ENCODE measurements around the gene CDH13. TPM values are rescaled to one million over a fixed set of nuclear protein-coding genes. Genes with fewer than 3 reads are reported as not detected.

Gene CDH13
- total and polyA plus RNA-seq, 2 of the 8 experiments (the other 6 are each of a cell fraction or from before 2014, with no cell fraction given) = 2.3 to 2.4 TPM

GRCh38 chr16:83494459-83494858, 867.7 kb downstream of the CDH13 start:
- Histone ChIP-seq H2BK15ac (ENCODE audit: low read length) (no peak overlapping the region), H4K20me1 (replicated peaks in 1 of 2; ENCODE audit: control insufficient read depth in 1 of 2, insufficient read depth in 2 of 2, low read length in 2 of 2) (no peaks in the 10 kb centered on the region), H4K91ac (replicated peaks; ENCODE audit: insufficient read length, low read length) (no peak overlapping the region), H2BK12ac (ENCODE audit: low read depth, low read length) (no peak overlapping the region), H3K18ac (ENCODE audit: extremely low read depth, low read length) (no peak overlapping the region), H3K79me1 (ENCODE audit: low read depth, low read length) (no peaks in the 10 kb centered on the region), H3K4me3 (ENCODE audit: extremely low read depth in 1 of 4, insufficient read depth in 2 of 4, low read depth in 3 of 4, low read length in 4 of 4) (no peak overlapping the region), H2AFZ (ENCODE audit: low read length) (no peak overlapping the region), H3K27me3 (replicated peaks in 1 of 4; ENCODE audit: control insufficient read depth in 3 of 4, extremely low read depth in 1 of 4, insufficient read depth in 3 of 4, low read length in 3 of 4) (no peaks in the 10 kb centered on the region), H3K9me3 (ENCODE audit: insufficient read depth in 2 of 2, low read depth in 1 of 2, low read length in 1 of 2) (no peaks in the 10 kb centered on the region), H3K36me3 (ENCODE audit: control insufficient read depth in 2 of 4, insufficient read depth in 4 of 4, low read length in 3 of 4) (no peaks in the 10 kb centered on the region), H3K4me1 (replicated peaks in 1 of 4; ENCODE audit: control insufficient read depth in 3 of 4, insufficient read depth in 4 of 4, low read length in 3 of 4) (no peaks in the 10 kb centered on the region), H2AK5ac (ENCODE audit: low read depth, low read length) (no peak overlapping the region), H3K23me2 (ENCODE audit: low read depth, low read length) (no peaks in the 10 kb centered on the region), H3K23ac (ENCODE audit: insufficient read length) (no peak overlapping the region), H3K56ac (replicated peaks; ENCODE audit: insufficient read length, low read depth, low read length) (no peak overlapping the region), H3K4me2 (ENCODE audit: insufficient read depth in 1 of 2, low read depth in 2 of 2, low read length in 2 of 2) (no peak overlapping the region), H3K27ac (ENCODE audit: low read depth, low read length) (no peak overlapping the region), H2BK20ac (ENCODE audit: low read length) (no peak overlapping the region), H4K5ac (ENCODE audit: insufficient read length, low read depth, low read length) (no peak overlapping the region), H3K9ac (replicated peaks in 1 of 4; ENCODE audit: extremely low read depth in 1 of 4, low read depth in 3 of 4, low read length in 3 of 4) (no peak overlapping the region), H2BK5ac (ENCODE audit: low read depth, low read length) (no peak overlapping the region), H3K14ac (ENCODE audit: insufficient read length) (no peak overlapping the region), H4K8ac (ENCODE audit: extremely low read depth, insufficient read depth, low read length) (no peak overlapping the region), H2BK120ac (replicated peaks; ENCODE audit: low read depth, low read length) (no peak overlapping the region), H3K79me2 (ENCODE audit: control insufficient read depth in 1 of 2, insufficient read depth in 2 of 2, low read length in 2 of 2) (no peaks in the 10 kb centered on the region), H3K4ac (replicated peaks; ENCODE audit: insufficient read length, low read depth, low read length) (no peak overlapping the region)
- CTCF ChIA-PET (ENCODE audit: partially characterized antibody) = interaction anchor here (0.5 to 0.6 kb wide), 2 partner anchors 135 to 279 kb away, joined by 3 read pairs; no protein-coding TSS in a partner anchor
- DNase-seq (ENCODE audit: low read depth in 1 of 2, low spot score in 2 of 2) (no peak), FAIRE-seq (no peak)
- POLR2A ChIA-PET (ENCODE audit: partially characterized antibody) = no interaction called here
- 88% methylated on average over 1 of the region's 1 CpG; no CpG with 5 or more reads in 1 of the 2 experiments for WGBS, 2 experiments (ENCODE audit: extremely low coverage in 1 of 2, insufficient coverage in 1 of 2, insufficient read length in 1 of 2, insufficient replicate concordance in 2 of 2, low coverage in 1 of 2, low lambda C conversion rate in 2 of 2, missing lambda C conversion rate in 1 of 2)
- no peak for TF ChIP-seq EZH2 (IDR thresholded peaks at IDR 0.05; ENCODE audit: low read depth, low read length, severe bottlenecking)
- no peak for TF ChIP-seq RBBP5 (IDR thresholded peaks at IDR 0.05; ENCODE audit: borderline replicate concordance, low read depth, low read length)
- no peak for TF ChIP-seq SIX5 (IDR thresholded peaks at IDR 0.05; ENCODE audit: low read depth, low read length)
- no peak for TF ChIP-seq SP2 (IDR thresholded peaks at IDR 0.05; ENCODE audit: low read length)
- TF ChIP-seq TEAD4 (IDR thresholded peaks at IDR 0.05; ENCODE audit: low read depth, low read length) = no peak
- TF ChIP-seq, protein P1, sequence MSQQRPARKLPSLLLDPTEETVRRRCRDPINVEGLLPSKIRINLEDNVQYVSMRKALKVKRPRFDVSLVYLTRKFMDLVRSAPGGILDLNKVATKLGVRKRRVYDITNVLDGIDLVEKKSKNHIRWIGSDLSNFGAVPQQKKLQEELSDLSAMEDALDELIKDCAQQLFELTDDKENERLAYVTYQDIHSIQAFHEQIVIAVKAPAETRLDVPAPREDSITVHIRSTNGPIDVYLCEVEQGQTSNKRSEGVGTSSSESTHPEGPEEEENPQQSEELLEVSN (IDR thresholded peaks at IDR 0.05) = no peak
- no peak for TF ChIP-seq SIRT6 (IDR thresholded peaks at IDR 0.05; ENCODE audit: low read length)
- no peak for TF ChIP-seq TAF1 (IDR thresholded peaks at IDR 0.05; ENCODE audit: low read depth, low read length)
- no peak for TF ChIP-seq EGR1 (IDR thresholded peaks at IDR 0.05; ENCODE audit: borderline replicate concordance, low read depth, low read length)
- no peak for TF ChIP-seq HDAC2 (IDR thresholded peaks at IDR 0.05; ENCODE audit: borderline replicate concordance in 1 of 2, low read depth in 2 of 2, low read length in 2 of 2)
- TF ChIP-seq CHD2 (IDR thresholded peaks at IDR 0.05; ENCODE audit: low read length) = no peak
- no peak for TF ChIP-seq SP1 (IDR thresholded peaks at IDR 0.05; ENCODE audit: low read depth, low read length)
- TF ChIP-seq SRF (IDR thresholded peaks at IDR 0.05; ENCODE audit: low read depth, low read length) = no peak
- TF ChIP-seq POU5F1 (IDR thresholded peaks at IDR 0.05; ENCODE audit: low read depth, low read length) = no peak
- no peak for TF ChIP-seq CHD1 (IDR thresholded peaks at IDR 0.05; ENCODE audit: low read depth, low read length)
- TF ChIP-seq NRF1 (IDR thresholded peaks at IDR 0.05; ENCODE audit: low read depth, low read length) = no peak
